ENCODE measurements around the gene DCDC2C. TPM values are rescaled to one million over a fixed set of nuclear protein-coding genes. Genes with fewer than 3 reads are reported as not detected.

Gene DCDC2C
- total and polyA plus RNA-seq, 2 experiments from 2014 or later: 0.45 TPM; not detected in 1

GRCh38 chr2:3756306-3756705, 52.9 kb downstream of the DCDC2C start:
- Histone ChIP-seq H2AFZ (no peak overlapping the region), H3K79me2 (replicated peaks; ENCODE audit: insufficient read depth) (no peaks in the 10 kb centered on the region), H3F3A (replicated peaks; ENCODE audit: low read depth) (peaks cover 15% of the 10 kb centered on the region), H3K36me3 (ENCODE audit: insufficient read depth) (no peaks in the 10 kb centered on the region), H3K4me3 (no peak overlapping the region), H3K27me3 (ENCODE audit: insufficient read depth) (no peaks in the 10 kb centered on the region), H4K20me1 (replicated peaks; ENCODE audit: insufficient read depth) (no peaks in the 10 kb centered on the region), H3K9me2 (ENCODE audit: insufficient read depth) (peaks cover 7% of the 10 kb centered on the region; the same call in 1 of the 2 replicates), H3K4me2 (no peak overlapping the region), H3K27ac (ENCODE audit: low read depth) (no peak overlapping the region), H3K4me1 (ENCODE audit: insufficient read depth) (peaks cover 7% of the 10 kb centered on the region)
- Mint-ChIP-seq H3K27me3 (ENCODE audit: insufficient read depth, low read depth, poor library complexity) (peaks cover 3% of the 10 kb centered on the region), H3K4me1 (peaks cover 9% of the 10 kb centered on the region; the same call in 2 of the 3 replicates), H3K36me3 (ENCODE audit: low read depth) (no peaks in the 10 kb centered on the region; the same call in 2 of the 3 replicates), H3K4me3 (no peak overlapping the region), H3K27ac (no peak overlapping the region), H3K9me3 (peaks cover 73% of the 10 kb centered on the region)
- DNase-seq (ENCODE audit: low spot score) (no peak), ATAC-seq (no peak)
- TF ChIP-seq CREB1 (CRISPR knock-in tag; IDR thresholded peaks at IDR 0.05; ENCODE audit: low read depth) (no peak), POLR2AphosphoS5 (IDR thresholded peaks at IDR 0.05; ENCODE audit: low read depth) (no peak), NANOG (IDR thresholded peaks at IDR 0.05; ENCODE audit: borderline replicate concordance) (no peak), EZH2phosphoT487 (IDR thresholded peaks at IDR 0.05; ENCODE audit: unreplicated experiment) (no peak)

DNA sequence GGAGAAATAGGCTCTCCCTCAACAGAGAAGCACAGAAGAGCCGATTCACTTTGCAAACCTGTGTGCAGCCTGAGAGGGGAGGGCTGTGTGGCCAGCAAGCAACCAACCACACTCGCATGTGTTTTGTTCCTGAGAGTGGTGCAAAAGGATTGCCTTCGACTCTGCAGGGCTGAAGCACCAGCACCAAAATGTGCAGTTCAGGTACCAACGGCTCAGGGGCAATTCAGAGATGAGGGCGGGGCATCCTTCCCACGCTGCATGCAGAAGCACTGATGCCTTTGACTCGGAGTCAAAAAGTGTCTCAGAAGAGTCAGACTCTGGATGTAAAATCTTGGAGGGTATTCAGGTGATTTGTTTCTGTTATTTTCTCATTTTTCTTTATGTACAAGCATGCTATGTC, 55.5 kb downstream of the DCDC2C start:
- H3K9me2 ChIP-seq (ENCODE audit: insufficient read depth): peaks cover 7% of the 10 kb centered on the region; the same call in 1 of the 2 replicates
- H3K4me3 Mint-ChIP-seq: no peak overlapping the region
- H4K20me1 ChIP-seq (replicated peaks; ENCODE audit: insufficient read depth): no peaks in the 10 kb centered on the region
- no peak overlapping the region for H3K4me3 ChIP-seq
- H3K27me3 Mint-ChIP-seq (ENCODE audit: insufficient read depth, low read depth, poor library complexity): peaks cover 3% of the 10 kb centered on the region
- H3K9me3 Mint-ChIP-seq: peaks cover 85% of the 10 kb centered on the region
- no peak overlapping the region for H2AFZ ChIP-seq
- H3K36me3 Mint-ChIP-seq (ENCODE audit: low read depth): no peaks in the 10 kb centered on the region; the same call in 1 of the 3 replicates
- no peak overlapping the region for H3K4me2 ChIP-seq
- H3K36me3 ChIP-seq (ENCODE audit: insufficient read depth): no peaks in the 10 kb centered on the region
- H3F3A ChIP-seq (replicated peaks; ENCODE audit: low read depth): peaks cover 15% of the 10 kb centered on the region
- H3K4me1 Mint-ChIP-seq: peaks cover 9% of the 10 kb centered on the region; the same call in 2 of the 3 replicates
- H3K27ac Mint-ChIP-seq: no peak overlapping the region
- H3K27me3 ChIP-seq (ENCODE audit: insufficient read depth): no peaks in the 10 kb centered on the region
- ATAC-seq (no peak), DNase-seq (ENCODE audit: low spot score) (no peak)
- H3K79me2 ChIP-seq (replicated peaks; ENCODE audit: insufficient read depth): no peaks in the 10 kb centered on the region
- H3K27ac ChIP-seq (ENCODE audit: low read depth): no peak overlapping the region
- peaks cover 7% of the 10 kb centered on the region for H3K4me1 ChIP-seq (ENCODE audit: insufficient read depth)
- TF ChIP-seq, protein P1, sequence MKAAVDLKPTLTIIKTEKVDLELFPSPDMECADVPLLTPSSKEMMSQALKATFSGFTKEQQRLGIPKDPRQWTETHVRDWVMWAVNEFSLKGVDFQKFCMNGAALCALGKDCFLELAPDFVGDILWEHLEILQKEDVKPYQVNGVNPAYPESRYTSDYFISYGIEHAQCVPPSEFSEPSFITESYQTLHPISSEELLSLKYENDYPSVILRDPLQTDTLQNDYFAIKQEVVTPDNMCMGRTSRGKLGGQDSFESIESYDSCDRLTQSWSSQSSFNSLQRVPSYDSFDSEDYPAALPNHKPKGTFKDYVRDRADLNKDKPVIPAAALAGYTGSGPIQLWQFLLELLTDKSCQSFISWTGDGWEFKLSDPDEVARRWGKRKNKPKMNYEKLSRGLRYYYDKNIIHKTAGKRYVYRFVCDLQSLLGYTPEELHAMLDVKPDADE (IDR thresholded peaks at IDR 0.05): no peak
- TF ChIP-seq ZNF331 (CRISPR knock-in tag; IDR thresholded peaks at IDR 0.05; ENCODE audit: low read depth): no peak
- no peak for TF ChIP-seq ZNF462 (CRISPR knock-in tag; IDR thresholded peaks at IDR 0.05)
- no peak for TF ChIP-seq STAT1 (IDR thresholded peaks at IDR 0.05; ENCODE audit: unreplicated experiment)
- TF ChIP-seq ZNF114 (CRISPR knock-in tag; IDR thresholded peaks at IDR 0.05): no peak
- no peak for TF ChIP-seq POLR2AphosphoS5 (IDR thresholded peaks at IDR 0.05; ENCODE audit: low read depth)
- TF ChIP-seq JUNB (IDR thresholded peaks at IDR 0.05; ENCODE audit: unreplicated experiment): no peak
- TF ChIP-seq CTCF (conservative IDR thresholded peaks at IDR 0.05; ENCODE audit: low read depth in 2 of 2): no peak
- TF ChIP-seq CREB1 (CRISPR knock-in tag; IDR thresholded peaks at IDR 0.05; ENCODE audit: low read depth): no peak
- no peak for TF ChIP-seq NANOG (IDR thresholded peaks at IDR 0.05; ENCODE audit: borderline replicate concordance)

Measured in GM23338 (cell line).